ENCODE measurements around the gene DZIP3.

DNA sequence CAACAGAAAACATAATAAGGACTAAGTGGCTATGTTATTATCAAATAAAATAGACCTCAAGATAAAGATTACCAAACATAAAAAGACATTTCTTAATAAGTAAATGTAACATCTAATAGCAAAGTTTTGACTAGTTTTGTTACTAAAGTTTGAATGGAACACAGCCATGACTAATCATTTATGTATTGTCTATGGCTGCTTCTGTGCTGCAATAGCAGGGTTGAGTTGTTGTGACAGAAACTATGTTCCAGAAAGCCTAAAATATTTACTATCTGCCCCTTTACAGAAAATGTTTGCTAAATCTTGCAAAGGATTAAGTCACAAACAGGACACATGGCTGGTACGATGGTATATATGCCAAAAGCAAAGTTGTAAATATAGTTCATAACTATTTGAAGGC lies 41.2 kb upstream of the DZIP3 start:
- TF ChIP-seq, protein P1, sequence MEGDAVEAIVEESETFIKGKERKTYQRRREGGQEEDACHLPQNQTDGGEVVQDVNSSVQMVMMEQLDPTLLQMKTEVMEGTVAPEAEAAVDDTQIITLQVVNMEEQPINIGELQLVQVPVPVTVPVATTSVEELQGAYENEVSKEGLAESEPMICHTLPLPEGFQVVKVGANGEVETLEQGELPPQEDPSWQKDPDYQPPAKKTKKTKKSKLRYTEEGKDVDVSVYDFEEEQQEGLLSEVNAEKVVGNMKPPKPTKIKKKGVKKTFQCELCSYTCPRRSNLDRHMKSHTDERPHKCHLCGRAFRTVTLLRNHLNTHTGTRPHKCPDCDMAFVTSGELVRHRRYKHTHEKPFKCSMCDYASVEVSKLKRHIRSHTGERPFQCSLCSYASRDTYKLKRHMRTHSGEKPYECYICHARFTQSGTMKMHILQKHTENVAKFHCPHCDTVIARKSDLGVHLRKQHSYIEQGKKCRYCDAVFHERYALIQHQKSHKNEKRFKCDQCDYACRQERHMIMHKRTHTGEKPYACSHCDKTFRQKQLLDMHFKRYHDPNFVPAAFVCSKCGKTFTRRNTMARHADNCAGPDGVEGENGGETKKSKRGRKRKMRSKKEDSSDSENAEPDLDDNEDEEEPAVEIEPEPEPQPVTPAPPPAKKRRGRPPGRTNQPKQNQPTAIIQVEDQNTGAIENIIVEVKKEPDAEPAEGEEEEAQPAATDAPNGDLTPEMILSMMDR (conservative IDR thresholded peaks at IDR 0.05 in 1 of 2, IDR thresholded peaks at IDR 0.05 in 1 of 2; ENCODE audit: extremely low read depth in 1 of 2, insufficient read depth in 1 of 2, low read depth in 1 of 2, low read length in 2 of 2) = no peak
- TF ChIP-seq EZH2 (IDR thresholded peaks at IDR 0.05; ENCODE audit: borderline replicate concordance, low read length) = no peak

Measured in mammary epithelial cell (primary cell).